Esophagus muscularis mucosa (tissue), 4 donors: ENCODE data around the gene LHX5. TPM values are rescaled to one million over a fixed set of nuclear protein-coding genes. Genes with fewer than 3 reads are reported as not detected.

Source experiments
- DNase-seq: peaks from one replicate; pipeline ENCODE4 v3.0.0-alpha.2; 2017; ENCODE audit errors: extremely low spot score
- H3K27ac ChIP-seq, 4 donors: fragments of 200-600 bp; sonication (generic); replicated peaks in 1 of 4; 1 replicate in 3 of 4; 2 replicates in 1 of 4; pipeline ENCODE4 v1.5.1; 2016 to 2019; ENCODE audit warnings: mild to moderate bottlenecking in 1 of 4
- H3K27me3 ChIP-seq, 4 donors: fragments of 200-600 bp; sonication (generic); one replicate each; pipeline versions ENCODE4 v1.5.1 to v1.6.0; 2016 to 2019
- H3K36me3 ChIP-seq, 4 donors: fragments of 200-600 bp; sonication (generic); one replicate each; pipeline ENCODE4 v1.5.1; 2016 to 2019
- H3K4me1 ChIP-seq, 4 donors: fragments of 200-600 bp; sonication (generic); one replicate each; pipeline ENCODE4 v1.5.1; 2016 to 2019
- H3K4me3 ChIP-seq, 4 donors: fragments of 200-600 bp; sonication (generic); 1 replicate in 2 of 4; 2 replicates in 2 of 4; pipeline ENCODE4 v1.5.1; 2016 to 2019; ENCODE audit warnings: mild to moderate bottlenecking in 4 of 4, moderate library complexity in 1 of 4
- H3K9me3 ChIP-seq, 4 donors: fragments of 200-600 bp; sonication (generic); 1 replicate in 3 of 4; 2 replicates in 1 of 4; pipeline ENCODE4 v1.5.1; 2016 to 2019
- EP300 ChIP-seq: sonication (generic); formaldehyde crosslinking; IDR thresholded peaks from one replicate; pipeline ENCODE4 v1.6.1; 2017; ENCODE audit warnings: antibody characterized with exemption
- POLR2A ChIP-seq: fragments of 450-650 bp; IDR thresholded peaks from one replicate; pipeline ENCODE4 v1.6.1; 2017; ENCODE audit warnings: antibody characterized with exemption, moderate library complexity, mild to moderate bottlenecking, low read depth
- POLR2AphosphoS5 ChIP-seq, 2 donors: sonication (generic); formaldehyde crosslinking; IDR thresholded peaks; one replicate each; pipeline ENCODE4 v1.6.1; 2017; ENCODE audit warnings: antibody characterized with exemption in 2 of 2
- WGBS: methylation state at CpG from one replicate; pipeline ENCODE4 v1.1.5; 2018; 5-methylcytosine and 5-hydroxymethylcytosine counted together
- intact Hi-C: fragments of 100-400 bp; cut with DNase I; formaldehyde crosslinking; loops from one replicate; pipeline ENCODE4 v1.15.1; 2023
- total RNA-seq, 4 donors: library from RNA; depleted of rRNA; stranded (reverse); fragments of >200 nt; gene quantifications; one replicate each; pipeline versions ENCODE4 v1.1.0 to v1.2.1, GENCODE V29; 2016
- TF ChIP-seq, protein P1 (sequence below), 3 experiments: fragments of 200-600 bp in 2 of 3; fragments of 450-650 bp in 1 of 3; sonication (generic) in 2 of 3; IDR thresholded peaks; one replicate each; pipeline ENCODE4 v1.5.1; 2017 to 2019; ENCODE audit warnings: antibody characterized with exemption in 3 of 3, mild to moderate bottlenecking in 2 of 3, moderate library complexity in 1 of 3

LHX5 gene
- total RNA-seq, 4 donors from 2014 or later, result not detected

GRCh38 chr12:113443030-113443539, 28.6 kb downstream of the LHX5 start:
- Histone ChIP-seq H3K9me3 (no peaks in the 10 kb centered on the region), H3K4me3 (no peak overlapping the region), H3K27me3 (peaks cover 0 to 68% (median 5%) of the 10 kb centered on the region in 4 donors), H3K36me3 (no peaks in the 10 kb centered on the region), H3K27ac (no peak overlapping the region), H3K4me1 (no peaks in the 10 kb centered on the region)
- DNase-seq, result no peak
- intact Hi-C loops, result no loop called here
- no peak for TF ChIP-seq EP300
- no peak for TF ChIP-seq POLR2AphosphoS5 (IDR thresholded peaks at IDR 0.05)
- no peak for TF ChIP-seq POLR2A
- TF ChIP-seq, protein P1, sequence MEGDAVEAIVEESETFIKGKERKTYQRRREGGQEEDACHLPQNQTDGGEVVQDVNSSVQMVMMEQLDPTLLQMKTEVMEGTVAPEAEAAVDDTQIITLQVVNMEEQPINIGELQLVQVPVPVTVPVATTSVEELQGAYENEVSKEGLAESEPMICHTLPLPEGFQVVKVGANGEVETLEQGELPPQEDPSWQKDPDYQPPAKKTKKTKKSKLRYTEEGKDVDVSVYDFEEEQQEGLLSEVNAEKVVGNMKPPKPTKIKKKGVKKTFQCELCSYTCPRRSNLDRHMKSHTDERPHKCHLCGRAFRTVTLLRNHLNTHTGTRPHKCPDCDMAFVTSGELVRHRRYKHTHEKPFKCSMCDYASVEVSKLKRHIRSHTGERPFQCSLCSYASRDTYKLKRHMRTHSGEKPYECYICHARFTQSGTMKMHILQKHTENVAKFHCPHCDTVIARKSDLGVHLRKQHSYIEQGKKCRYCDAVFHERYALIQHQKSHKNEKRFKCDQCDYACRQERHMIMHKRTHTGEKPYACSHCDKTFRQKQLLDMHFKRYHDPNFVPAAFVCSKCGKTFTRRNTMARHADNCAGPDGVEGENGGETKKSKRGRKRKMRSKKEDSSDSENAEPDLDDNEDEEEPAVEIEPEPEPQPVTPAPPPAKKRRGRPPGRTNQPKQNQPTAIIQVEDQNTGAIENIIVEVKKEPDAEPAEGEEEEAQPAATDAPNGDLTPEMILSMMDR (IDR thresholded peaks at IDR 0.05), result no peak
- 81% methylated on average over 6 of the region's 6 CpGs for WGBS

GRCh38 chr12:113440947-113441782, 30.5 kb downstream of the LHX5 start:
- Histone ChIP-seq H3K27ac (no peak overlapping the region), H3K27me3 (peaks cover 0 to 51% (median 4%) of the 10 kb centered on the region in 4 donors), H3K4me1 (no peaks in the 10 kb centered on the region), H3K4me3 (no peak overlapping the region), H3K36me3 (no peaks in the 10 kb centered on the region), H3K9me3 (no peaks in the 10 kb centered on the region)
- intact Hi-C loops, result no loop called here
- DNase-seq, result no peak
- no peak for TF ChIP-seq EP300
- TF ChIP-seq POLR2A, result no peak
- no peak for TF ChIP-seq POLR2AphosphoS5 (IDR thresholded peaks at IDR 0.05)
- TF ChIP-seq, protein P1 (IDR thresholded peaks at IDR 0.05), result no peak
- WGBS, result 45% methylated on average over 14 of the region's 14 CpGs

DNA sequence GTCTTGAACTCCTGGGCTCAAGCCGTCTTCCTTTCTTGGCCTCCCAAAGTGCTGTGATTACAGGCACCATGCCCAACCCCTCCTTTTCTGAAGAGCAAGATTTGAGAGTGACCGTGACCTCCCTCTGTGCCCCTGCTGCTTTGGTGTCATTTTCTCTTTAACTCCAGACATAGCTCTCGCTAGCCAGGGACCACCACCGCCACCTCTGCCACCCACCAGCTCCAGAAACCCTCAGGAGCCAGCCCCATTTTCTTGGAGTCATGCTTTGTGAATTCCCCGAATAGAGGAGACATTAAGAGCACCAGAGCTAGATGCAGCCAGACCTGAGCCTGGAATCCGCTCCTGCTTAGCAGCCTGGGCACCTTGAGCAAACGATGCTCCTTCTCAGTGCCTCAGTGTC, 31.3 kb downstream of the LHX5 start:
- DNase-seq, result no peak
- intact Hi-C loops, result no loop called here
- 69% methylated on average over 7 of the region's 7 CpGs for WGBS

DNA sequence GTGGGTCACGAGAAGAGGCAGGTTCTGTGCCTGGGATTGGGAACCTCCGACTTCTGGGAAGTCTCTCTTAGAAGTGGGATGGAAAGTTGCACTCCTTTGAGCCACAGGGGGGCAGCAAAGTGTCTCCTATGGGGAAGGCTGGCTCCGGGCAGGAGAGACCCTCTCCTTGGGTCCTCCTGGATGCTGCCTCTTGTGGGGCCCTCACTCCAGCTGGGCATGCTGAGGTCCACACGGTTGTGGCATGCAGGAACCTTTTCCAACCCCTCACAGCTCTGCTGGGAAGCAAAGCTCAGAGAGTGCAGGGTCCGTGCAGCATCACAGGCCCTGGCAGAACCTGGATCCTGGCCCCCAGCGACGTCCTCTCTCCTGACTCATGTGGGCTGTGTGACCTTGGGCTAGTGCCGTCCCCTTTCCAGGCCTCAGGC, 32.1 kb downstream of the LHX5 start:
- DNase-seq, result no peak
- Histone ChIP-seq H3K9me3 (no peaks in the 10 kb centered on the region), H3K27ac (no peak overlapping the region), H3K4me1 (no peaks in the 10 kb centered on the region), H3K36me3 (no peaks in the 10 kb centered on the region), H3K4me3 (no peak overlapping the region), H3K27me3 (peaks cover 0 to 42% (median 0%) of the 10 kb centered on the region in 4 donors)
- TF ChIP-seq, protein P1 (IDR thresholded peaks at IDR 0.05), result peak in 2 of 3 experiments; percentile 33 to 52
- no peak for TF ChIP-seq POLR2AphosphoS5 (IDR thresholded peaks at IDR 0.05)
- WGBS, result 22% methylated on average over 7 of the region's 8 CpGs
- intact Hi-C loops, result no loop called here

More for the DNA sequence above, 31.3 kb downstream of the LHX5 start:
- no peak overlapping the region for H3K4me3 ChIP-seq
- H3K27ac ChIP-seq, result no peak overlapping the region
- H3K4me1 ChIP-seq, result no peaks in the 10 kb centered on the region
- peaks cover 0 to 43% (median 0%) of the 10 kb centered on the region in 4 donors for H3K27me3 ChIP-seq
- no peak for TF ChIP-seq EP300
- TF ChIP-seq POLR2A, result no peak
- TF ChIP-seq POLR2AphosphoS5 (IDR thresholded peaks at IDR 0.05), result no peak
- TF ChIP-seq, protein P1 (IDR thresholded peaks at IDR 0.05), result no peak
- H3K36me3 ChIP-seq, result no peaks in the 10 kb centered on the region
- no peaks in the 10 kb centered on the region for H3K9me3 ChIP-seq
